ENCODE results near the gene INSR.

- no peak for TF ChIP-seq POLR2A (IDR thresholded peaks at IDR 0.05)
- no peak for TF ChIP-seq CTCF (IDR thresholded peaks at IDR 0.05)
These were observed 39.6 kb downstream of the INSR start for GRCh38 chr19:7254590-7254989.
